Activated CD4-positive, alpha-beta T cell treated with anti-CD3 and anti-CD28 coated beads for 36 hours (primary cell): ENCODE data around the gene TFB2M. TPM values are rescaled to one million over a fixed set of nuclear protein-coding genes. Genes with fewer than 3 reads are reported as not detected.
"Not testable (repeated sequence)": the region's sequence is repeated elsewhere in the genome, so short reads cannot be mapped to it uniquely, and the experiment has no call there.

Experiments used
- ATAC-seq: fragments of 200-7000 bp; cut with Tn5 transposase; one replicate; pipeline ENCODE4 v1.10.0; 2021; ENCODE audit warnings: mild to moderate bottlenecking, moderate library complexity
- CTCF ChIA-PET: fragments of 350-600 bp; sonication (Branson Sonifier 250); formaldehyde crosslinking; loops from one replicate; lab custom pipeline; 2021; ENCODE audit warnings: antibody characterized with exemption; lab: Charles Lee
- POLR2A ChIA-PET: fragments of 350-600 bp; sonication (Branson Sonifier 250); formaldehyde crosslinking; loops from one replicate; lab custom pipeline; 2021; ENCODE audit warnings: antibody characterized with exemption, inconsistent platforms; lab: Charles Lee
- DNase-seq: peaks from one replicate; pipeline ENCODE4 v3.0.0-alpha.2; 2020
- H3K27ac Mint-ChIP-seq: one replicate; pipeline ENCODE4 v1.8.0; 2021; ENCODE audit warnings: mixed read lengths
- H3K27me3 Mint-ChIP-seq: one replicate; pipeline ENCODE4 v1.8.0; 2021; ENCODE audit warnings: mixed read lengths
- H3K36me3 Mint-ChIP-seq: one replicate; pipeline ENCODE4 v1.8.0; 2021; ENCODE audit warnings: low read depth, mixed read lengths
- H3K4me1 Mint-ChIP-seq: one replicate; pipeline ENCODE4 v1.8.0; 2021; ENCODE audit warnings: mixed read lengths
- H3K4me3 Mint-ChIP-seq: one replicate; pipeline ENCODE4 v1.8.0; 2021; ENCODE audit warnings: mild to moderate bottlenecking, moderate library complexity, mixed read lengths
- H3K9me3 Mint-ChIP-seq: one replicate; pipeline ENCODE4 v1.8.0; 2021; ENCODE audit warnings: low read depth, mixed read lengths
- intact Hi-C, 2 experiments: fragments of 100-400 bp; cut with DNase I in 1 of 2; cut with micrococcal nuclease in 1 of 2; formaldehyde crosslinking; loops; one replicate each; pipeline versions ENCODE4 v1.14.2 to v1.15.1; 2022 to 2024; cut with DNase I, micrococcal nuclease
- total RNA-seq, 2 experiments: library from RNA; stranded (reverse); gene quantifications; one replicate each; pipeline ENCODE4 v1.2.3, GENCODE V29; 2021

The TFB2M gene
- total RNA-seq, 2 experiments from 2014 or later, result 14.1 to 17.3 TPM

DNA sequence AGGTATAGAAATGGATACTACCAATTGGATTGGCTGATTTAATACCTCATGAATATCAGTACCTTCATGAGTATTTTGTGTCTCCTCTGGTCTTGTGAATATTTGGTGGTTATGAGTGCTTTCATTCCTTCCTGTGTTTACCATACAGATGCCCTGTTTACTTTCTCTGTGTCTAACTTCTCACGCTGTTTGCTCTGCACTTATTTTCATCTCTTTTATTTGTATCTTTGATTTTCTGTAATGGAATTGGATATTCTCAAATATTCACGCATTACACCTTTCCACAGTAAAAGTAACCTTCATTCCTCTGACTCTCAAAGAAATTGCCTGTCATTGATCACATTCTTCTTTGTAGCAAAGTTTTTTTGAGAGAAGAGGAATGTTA, 17.0 kb upstream of the TFB2M start:
- H3K9me3 Mint-ChIP-seq, result no peaks in the 10 kb centered on the region
- ChIA-PET CTCF (interaction anchor here (0.6 kb wide), 1 partner anchor 777 kb away, joined by 3 read pairs; no protein-coding TSS in a partner anchor), POLR2A (no interaction called here)
- no peaks in the 10 kb centered on the region for H3K27me3 Mint-ChIP-seq
- H3K4me1 Mint-ChIP-seq, result peaks cover 66% of the 10 kb centered on the region
- peak overlapping the region; percentile 24 for H3K27ac Mint-ChIP-seq
- no peak overlapping the region for H3K4me3 Mint-ChIP-seq
- no peak for DNase-seq
- ATAC-seq, result no peak
- peaks cover 19% of the 10 kb centered on the region for H3K36me3 Mint-ChIP-seq
- intact Hi-C loops, result no loop called here

- DNase-seq, result no peak
- ATAC-seq, result no peak
- Mint-ChIP-seq H3K4me1 (peaks cover 66% of the 10 kb centered on the region), H3K27ac (no peak overlapping the region), H3K4me3 (no peak overlapping the region), H3K36me3 (peaks cover 19% of the 10 kb centered on the region), H3K27me3 (no peaks in the 10 kb centered on the region), H3K9me3 (no peaks in the 10 kb centered on the region)
- POLR2A ChIA-PET, result no interaction called here
- intact Hi-C loops, result no loop called here
- CTCF ChIA-PET, result interaction anchor here (0.6 to 1.7 kb wide), 2 partner anchors 17 to 777 kb away, joined by 3 to 4 read pairs; no protein-coding TSS in a partner anchor
Observed at GRCh38 chr1:246582301-246583055, 16.4 kb upstream of the TFB2M start.

- peak overlapping the region; percentile 55 for H3K27ac Mint-ChIP-seq
- H3K27me3 Mint-ChIP-seq, result no peaks in the 10 kb centered on the region
- H3K36me3 Mint-ChIP-seq, result peaks cover 19% of the 10 kb centered on the region
- ATAC-seq (no peak), DNase-seq (no peak)
- CTCF ChIA-PET, result interaction anchor here (1.0 to 1.7 kb wide), 2 partner anchors 11 to 19 kb away, joined by 3 to 4 read pairs; no protein-coding TSS in a partner anchor
- intact Hi-C loops, result no loop called here
- no peaks in the 10 kb centered on the region for H3K9me3 Mint-ChIP-seq
- peaks cover 64% of the 10 kb centered on the region for H3K4me1 Mint-ChIP-seq
- no peak overlapping the region for H3K4me3 Mint-ChIP-seq
- POLR2A ChIA-PET, result no interaction called here
Observed at GRCh38 chr1:246580497-246581370, 14.7 kb upstream of the TFB2M start.

DNA sequence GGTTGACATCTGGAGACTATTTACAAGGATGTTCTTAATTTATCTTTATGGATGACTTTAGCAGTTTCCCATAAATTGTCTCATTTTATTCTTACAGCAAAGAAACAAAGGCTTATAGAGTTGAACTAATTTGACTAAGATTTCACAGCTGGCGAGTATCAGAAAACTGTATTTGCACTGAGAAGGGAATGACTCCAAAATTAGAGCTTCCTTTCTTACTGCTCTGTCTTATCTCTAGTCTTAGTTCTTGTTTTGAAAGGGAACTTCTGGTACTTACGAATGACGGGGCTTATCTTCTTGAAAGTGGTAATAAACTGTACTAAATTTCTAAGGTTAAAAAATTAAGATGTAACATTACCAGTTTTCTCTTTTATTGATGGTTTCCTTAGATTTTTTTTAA, 13.8 kb upstream of the TFB2M start:
- CTCF ChIA-PET, result interaction anchor here (0.6 to 1.0 kb wide), 2 partner anchors 11 to 50 kb away, joined by 3 read pairs; no protein-coding TSS in a partner anchor
- Mint-ChIP-seq H3K27me3 (no peaks in the 10 kb centered on the region), H3K9me3 (no peaks in the 10 kb centered on the region), H3K36me3 (peaks cover 24% of the 10 kb centered on the region), H3K27ac (peak overlapping the region; percentile 60), H3K4me3 (no peak overlapping the region), H3K4me1 (peaks cover 69% of the 10 kb centered on the region)
- intact Hi-C loops, result no loop called here
- peak; percentile 64 for ATAC-seq
- DNase-seq, result no peak
- POLR2A ChIA-PET, result no interaction called here

DNA sequence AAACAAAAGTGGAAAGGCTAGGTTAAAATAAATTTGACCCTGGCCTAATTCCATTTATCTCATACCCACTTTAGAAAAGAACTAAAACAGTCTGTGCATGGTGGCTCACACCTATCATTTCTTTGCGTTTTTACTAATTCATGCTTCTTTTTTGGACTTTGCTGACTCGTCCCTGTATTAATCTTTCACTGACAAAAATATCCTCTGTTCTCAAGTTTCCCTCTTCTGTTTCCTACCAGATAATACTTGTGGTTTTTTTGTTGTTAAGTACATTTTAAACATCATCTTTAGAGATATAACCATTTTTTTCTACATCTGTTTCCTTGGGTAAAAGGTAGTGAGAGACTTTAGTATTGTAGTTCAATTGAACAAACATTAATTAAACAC, 11.7 kb upstream of the TFB2M start:
- Mint-ChIP-seq H3K4me3 (peak overlapping the region; percentile 28), H3K9me3 (no peaks in the 10 kb centered on the region), H3K27ac (peak overlapping the region; percentile 88), H3K4me1 (peaks cover 65% of the 10 kb centered on the region), H3K36me3 (peaks cover 17% of the 10 kb centered on the region), H3K27me3 (no peaks in the 10 kb centered on the region)
- intact Hi-C loops, result no loop called here
- no peak for DNase-seq
- ATAC-seq, result no peak
- POLR2A ChIA-PET, result no interaction called here
- CTCF ChIA-PET, result no interaction called here

GRCh38 chr1:246577082-246577719, 11.1 kb upstream of the TFB2M start:
- no peak for DNase-seq

GRCh38 chr1:246576709-246577032, 10.6 kb upstream of the TFB2M start:
- intact Hi-C loops, result no loop called here
- peaks cover 12% of the 10 kb centered on the region for H3K36me3 Mint-ChIP-seq
- no peaks in the 10 kb centered on the region for H3K9me3 Mint-ChIP-seq
- ChIA-PET POLR2A (no interaction called here), CTCF (no interaction called here)
- no peaks in the 10 kb centered on the region for H3K27me3 Mint-ChIP-seq
- no peak overlapping the region for H3K27ac Mint-ChIP-seq
- H3K4me1 Mint-ChIP-seq, result peaks cover 61% of the 10 kb centered on the region
- ATAC-seq (no peak), DNase-seq (no peak)
- peak overlapping the region; percentile 53 for H3K4me3 Mint-ChIP-seq

More at GRCh38 chr1:246577082-246577719, 11.1 kb upstream of the TFB2M start:
- H3K4me3 Mint-ChIP-seq, result peak overlapping the region; percentile 53
- H3K27ac Mint-ChIP-seq, result peak overlapping the region; percentile 88
- POLR2A ChIA-PET, result no interaction called here
- no peak for ATAC-seq
- H3K36me3 Mint-ChIP-seq, result peaks cover 14% of the 10 kb centered on the region
- CTCF ChIA-PET, result no interaction called here
- peaks cover 61% of the 10 kb centered on the region for H3K4me1 Mint-ChIP-seq
- intact Hi-C loops, result no loop called here
- no peaks in the 10 kb centered on the region for H3K27me3 Mint-ChIP-seq
- no peaks in the 10 kb centered on the region for H3K9me3 Mint-ChIP-seq

GRCh38 chr1:246573491-246573890, 7.4 kb upstream of the TFB2M start:
- DNase-seq, result no peak
- Mint-ChIP-seq H3K36me3 (peaks cover 11% of the 10 kb centered on the region), H3K9me3 (no peaks in the 10 kb centered on the region), H3K4me3 (peak overlapping the region; percentile 12), H3K27ac (peak overlapping the region; percentile 51), H3K4me1 (peaks cover 58% of the 10 kb centered on the region), H3K27me3 (no peaks in the 10 kb centered on the region)
- intact Hi-C loops, result no loop called here
- ChIA-PET POLR2A (no interaction called here), CTCF (interaction anchor here (0.5 to 1.0 kb wide), 2 partner anchors 12 to 123 kb away, joined by 3 to 5 read pairs; no protein-coding TSS in a partner anchor)
- ATAC-seq, result no peak

GRCh38 chr1:246572785-246573184, 6.7 kb upstream of the TFB2M start:
- Mint-ChIP-seq H3K27me3 (no peaks in the 10 kb centered on the region), H3K9me3 (no peaks in the 10 kb centered on the region), H3K4me3 (peak overlapping the region; percentile 12), H3K36me3 (peaks cover 11% of the 10 kb centered on the region), H3K27ac (peak overlapping the region; percentile 72), H3K4me1 (peaks cover 59% of the 10 kb centered on the region)
- intact Hi-C loops, result no loop called here
- ChIA-PET CTCF (interaction anchor here (1.0 to 1.4 kb wide), 2 partner anchors 13 kb away, joined by 3 to 5 read pairs; no protein-coding TSS in a partner anchor), POLR2A (no interaction called here)
- ATAC-seq, result no peak
- DNase-seq, result no peak

GRCh38 chr1:246571953-246572352, 5.9 kb upstream of the TFB2M start:
- DNase-seq (no peak), ATAC-seq (no peak)
- Mint-ChIP-seq H3K9me3 (no peaks in the 10 kb centered on the region), H3K27ac (peak overlapping the region; percentile 99), H3K4me1 (peaks cover 55% of the 10 kb centered on the region), H3K4me3 (no peak overlapping the region), H3K36me3 (peaks cover 14% of the 10 kb centered on the region), H3K27me3 (no peaks in the 10 kb centered on the region)
- intact Hi-C loops, result no loop called here
- ChIA-PET POLR2A (interaction anchor here (0.7 kb wide), 1 partner anchor 20 kb away, joined by 3 read pairs; no protein-coding TSS in a partner anchor), CTCF (interaction anchor here (0.6 to 1.4 kb wide), 3 partner anchors 14 to 74 kb away, joined by 3 read pairs; no protein-coding TSS in a partner anchor)

DNA sequence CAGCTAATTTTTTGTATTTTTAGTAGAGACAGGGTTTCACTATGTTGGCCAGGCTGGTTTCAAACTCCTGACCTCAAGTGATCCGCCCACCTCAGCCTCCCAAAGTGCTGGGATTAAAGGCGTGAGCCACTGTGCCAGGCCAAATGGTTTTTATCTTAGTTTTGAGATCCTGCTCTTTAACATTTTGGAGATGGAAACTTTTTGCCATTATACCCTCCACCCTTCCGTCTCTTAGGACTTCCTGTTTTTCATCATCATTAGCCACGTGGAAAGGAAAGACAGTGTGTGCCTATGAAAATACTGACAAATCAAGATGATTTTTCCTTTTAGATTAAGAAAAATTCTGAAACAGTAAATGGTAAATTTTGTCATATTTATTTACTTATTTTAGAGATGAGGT, 5.2 kb upstream of the TFB2M start:
- CTCF ChIA-PET, result interaction anchor here (0.5 to 1.4 kb wide), 5 partner anchors 14 to 73 kb away, joined by 3 read pairs; no protein-coding TSS in a partner anchor
- DNase-seq, H3K27me3 Mint-ChIP-seq, POLR2A ChIA-PET, H3K9me3 Mint-ChIP-seq, intact Hi-C loops, ATAC-seq: not testable (repeated sequence)
- H3K4me1 Mint-ChIP-seq, result peaks cover 52% of the 10 kb centered on the region
- peak overlapping the region; percentile 43 for H3K4me3 Mint-ChIP-seq
- H3K36me3 Mint-ChIP-seq, result peaks cover 14% of the 10 kb centered on the region
- peak overlapping the region; percentile 99 for H3K27ac Mint-ChIP-seq
